Large intestine (tissue), 3 donors: ENCODE measurements around the gene TNRC6B. TPM values are rescaled to one million over a fixed set of nuclear protein-coding genes. Genes with fewer than 3 reads are reported as not detected.

Source experiments
- DNase-seq, 2 donors: peaks; one replicate each; pipeline versions ENCODE4 v3.0.0 to v3.0.0-alpha.2; 2013
- H3K27ac ChIP-seq: one replicate; pipeline ENCODE4 v1.5.1; 2013; ENCODE audit warnings: low read length
- H3K27me3 ChIP-seq: 2 replicates; pipeline ENCODE4 v1.6.1; 2013; ENCODE audit warnings: low read length; ENCODE audit not compliant: control insufficient read depth, insufficient read depth
- H3K36me3 ChIP-seq: 2 replicates; pipeline ENCODE4 v1.6.1; 2013; ENCODE audit warnings: low read length; ENCODE audit not compliant: control insufficient read depth, insufficient read depth
- H3K4me1 ChIP-seq: one replicate; pipeline ENCODE4 v1.6.1; 2013; ENCODE audit warnings: low read length; ENCODE audit not compliant: control insufficient read depth, insufficient read depth
- H3K4me3 ChIP-seq: one replicate; pipeline ENCODE4 v1.5.1; 2013; ENCODE audit warnings: low read length
- H3K9me3 ChIP-seq: one replicate; pipeline ENCODE4 v1.6.1; 2013; ENCODE audit warnings: mild to moderate bottlenecking, low read depth, low read length, moderate library complexity; ENCODE audit not compliant: control insufficient read depth
- WGBS: methylation state at CpG from one replicate; pipeline ENCODE4 v1.1.5; 2013; ENCODE audit warnings: low lambda C conversion rate; ENCODE audit not compliant: insufficient coverage; 5-methylcytosine and 5-hydroxymethylcytosine counted together
- polyA plus RNA-seq: library from polyadenylated mRNA; unstranded; fragments of 120-200 nt; gene quantifications from one replicate; pipeline ENCODE4 v1.2.1, GENCODE V29; 2013

The TNRC6B gene
- polyA plus RNA-seq, 1 donor, result 8.3 TPM

DNA sequence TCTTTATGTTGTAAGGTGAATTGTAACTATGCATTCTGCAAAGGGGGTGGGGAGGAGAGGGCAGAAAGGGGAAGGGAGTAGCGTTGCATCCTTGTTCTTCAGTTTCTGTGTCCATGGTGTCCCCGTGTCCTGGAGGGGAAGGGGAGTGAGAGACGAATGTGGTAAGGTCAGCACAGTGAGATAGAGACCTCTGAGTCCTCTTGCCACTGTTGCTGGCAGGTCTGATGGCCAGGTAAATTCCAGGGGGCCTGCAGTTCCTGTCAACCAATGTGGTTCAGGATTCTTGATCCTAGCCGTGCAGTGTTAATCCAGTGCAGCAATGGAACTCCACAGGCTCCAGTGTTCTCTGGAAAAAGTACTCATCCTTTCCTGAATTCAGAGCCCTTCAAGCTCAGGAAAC, 154.0 kb downstream of the TNRC6B start:
- Histone ChIP-seq H3K4me1 (no peaks in the 10 kb centered on the region), H3K27ac (no peak overlapping the region), H3K36me3 (peaks cover 14% of the 10 kb centered on the region), H3K4me3 (no peak overlapping the region), H3K27me3 (no peaks in the 10 kb centered on the region), H3K9me3 (no peaks in the 10 kb centered on the region)
- DNase-seq, result no peak
- whole genome bisulfite sequencing, result no CpG with 5 or more reads among the region's 4 CpGs

DNA sequence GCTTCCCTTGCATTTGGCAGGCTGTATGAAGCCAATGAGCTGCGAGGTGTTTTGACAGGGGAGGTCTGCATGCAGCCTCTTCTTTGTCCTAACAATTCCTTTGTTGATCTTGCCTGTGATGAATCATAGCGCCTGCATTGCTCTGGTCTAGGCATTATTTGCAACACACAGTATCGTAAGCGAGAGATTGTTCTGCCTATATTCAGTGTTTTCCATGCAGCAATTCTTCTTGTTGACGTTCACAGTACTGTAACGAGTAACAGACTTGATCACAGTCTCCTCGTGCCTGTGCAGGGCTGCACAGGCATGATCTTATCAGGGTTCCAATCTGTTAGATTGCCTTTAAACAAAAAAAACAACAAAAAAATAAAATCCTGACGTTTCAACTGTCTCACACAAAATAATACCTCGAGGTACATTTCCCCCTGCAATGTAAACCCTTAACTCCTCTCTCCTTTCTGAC, 154.6 kb downstream of the TNRC6B start:
- Histone ChIP-seq H3K27me3 (no peaks in the 10 kb centered on the region), H3K27ac (no peak overlapping the region), H3K4me1 (no peaks in the 10 kb centered on the region), H3K9me3 (no peaks in the 10 kb centered on the region), H3K4me3 (no peak overlapping the region), H3K36me3 (peaks cover 14% of the 10 kb centered on the region)
- 83% methylated on average over 4 of the region's 9 CpGs for WGBS
- DNase-seq, result no peak

DNA sequence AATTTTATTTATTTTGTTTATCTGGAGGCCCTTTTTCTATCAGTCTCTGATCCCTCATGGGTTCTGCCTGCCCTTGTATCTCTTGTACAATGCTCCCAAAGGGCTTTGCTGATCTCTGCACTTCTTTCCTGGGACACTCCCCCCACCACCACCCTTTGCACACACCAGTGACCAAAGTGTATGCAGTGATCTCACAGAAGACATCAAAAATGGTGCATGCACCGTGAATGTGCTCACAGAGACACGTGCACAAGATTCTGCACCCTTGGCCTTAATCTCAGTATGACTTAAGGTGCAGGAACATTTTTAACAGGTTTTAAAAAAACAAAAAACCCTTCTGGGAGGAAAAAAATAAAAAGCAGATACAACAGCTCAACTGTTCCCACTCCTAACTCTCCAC, 156.3 kb downstream of the TNRC6B start:
- Histone ChIP-seq H3K4me1 (no peaks in the 10 kb centered on the region), H3K4me3 (no peak overlapping the region), H3K36me3 (peaks cover 14% of the 10 kb centered on the region), H3K27ac (no peak overlapping the region), H3K9me3 (no peaks in the 10 kb centered on the region), H3K27me3 (no peaks in the 10 kb centered on the region)
- WGBS, result no CpG with 5 or more reads among the region's 2 CpGs
- no peak for DNase-seq

DNA sequence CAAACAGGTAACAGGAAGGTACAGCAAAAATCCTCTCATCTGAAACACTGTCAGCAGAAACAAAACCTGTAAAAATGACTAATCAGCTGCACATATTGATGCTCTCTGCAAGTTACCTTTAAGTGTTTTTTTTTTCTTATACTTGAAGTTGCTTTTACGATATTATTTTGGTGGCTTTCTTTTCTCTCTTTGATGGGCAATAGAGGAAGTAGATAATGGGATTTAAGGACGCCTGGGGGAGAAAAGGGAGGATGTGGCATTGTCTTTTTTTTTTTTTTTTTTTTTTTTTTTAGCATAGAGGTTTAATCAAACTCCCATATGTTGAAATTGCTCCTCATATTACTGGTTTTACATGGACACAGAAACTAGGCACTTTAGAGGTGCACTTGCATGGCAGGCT, 157.2 kb downstream of the TNRC6B start:
- H3K36me3 ChIP-seq, result peaks cover 11% of the 10 kb centered on the region
- 100% methylated on average over 1 of the region's 2 CpGs for WGBS
- no peak overlapping the region for H3K4me3 ChIP-seq
- H3K27me3 ChIP-seq, result no peaks in the 10 kb centered on the region
- H3K27ac ChIP-seq, result no peak overlapping the region
- no peak for DNase-seq
- H3K9me3 ChIP-seq, result no peaks in the 10 kb centered on the region
- H3K4me1 ChIP-seq, result no peaks in the 10 kb centered on the region

DNA sequence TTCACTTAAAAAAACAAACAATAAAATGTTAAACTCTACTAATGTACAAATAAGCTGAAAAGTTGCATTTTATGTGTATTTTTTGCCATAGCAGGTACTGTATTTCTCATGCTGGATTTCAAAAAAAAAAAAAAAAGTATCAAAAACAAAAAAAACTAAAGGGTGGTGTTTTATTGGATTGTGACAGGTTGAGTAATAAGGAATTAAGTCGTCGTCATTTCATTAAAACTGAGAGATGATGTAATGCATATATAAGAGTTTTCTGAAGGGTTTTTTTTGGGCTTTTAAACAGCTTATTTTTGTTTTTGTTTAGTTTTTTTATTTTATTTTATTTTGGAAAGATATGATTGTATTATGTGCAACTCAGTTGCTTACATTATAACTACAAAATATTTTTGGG, 157.6 kb downstream of the TNRC6B start:
- DNase-seq, result no peak
- H3K27ac ChIP-seq, result no peak overlapping the region
- H3K4me1 ChIP-seq, result no peaks in the 10 kb centered on the region
- no peaks in the 10 kb centered on the region for H3K9me3 ChIP-seq
- WGBS, result 88% methylated on average over 2 of the region's 2 CpGs
- H3K4me3 ChIP-seq, result no peak overlapping the region
- peaks cover 8% of the 10 kb centered on the region for H3K36me3 ChIP-seq
- no peaks in the 10 kb centered on the region for H3K27me3 ChIP-seq

DNA sequence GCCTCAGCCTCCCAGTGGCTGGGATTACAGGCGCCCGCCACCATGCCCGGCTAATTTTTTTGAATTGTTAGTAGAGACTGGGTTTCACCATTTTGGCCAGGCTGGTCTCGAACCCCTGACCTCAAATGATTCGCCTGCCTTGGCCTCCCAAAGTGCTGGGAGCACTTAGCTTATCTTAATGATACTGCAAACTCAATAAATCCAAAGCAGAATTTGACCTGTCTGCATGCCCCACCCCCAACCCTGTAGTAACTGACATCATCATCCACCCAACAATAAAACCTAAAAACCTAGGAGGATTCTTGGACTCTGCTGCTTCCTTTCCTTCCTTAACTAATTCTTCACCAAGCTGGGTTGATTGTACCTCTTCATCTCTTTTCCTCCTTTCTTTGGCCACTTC, 162.3 kb downstream of the TNRC6B start:
- Histone ChIP-seq H3K36me3 (no peaks in the 10 kb centered on the region), H3K4me3 (no peak overlapping the region), H3K9me3 (no peaks in the 10 kb centered on the region), H3K27ac (no peak overlapping the region), H3K27me3 (no peaks in the 10 kb centered on the region), H3K4me1 (no peaks in the 10 kb centered on the region)
- no CpG with 5 or more reads among the region's 5 CpGs for WGBS
- DNase-seq, result peak; percentile 19 to 48

DNA sequence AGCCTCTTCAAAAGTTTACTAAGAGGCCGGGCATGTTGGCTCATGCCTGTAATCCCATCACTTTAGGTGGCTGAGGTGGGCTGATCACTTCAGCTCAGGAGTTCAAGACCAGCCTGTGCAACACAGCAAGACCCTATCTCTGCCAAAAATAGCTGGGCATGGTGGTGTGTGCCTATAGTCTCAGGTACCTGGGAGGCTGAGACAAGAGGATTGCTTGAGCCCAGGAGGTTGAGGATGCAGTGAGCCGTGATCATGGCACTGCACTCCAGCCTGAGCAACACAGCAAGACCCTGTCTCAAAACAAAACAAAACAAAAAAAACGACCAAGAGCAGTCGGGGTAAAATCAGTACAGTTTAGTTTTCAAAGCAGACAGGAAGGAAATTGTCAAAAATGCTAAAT, 163.9 kb downstream of the TNRC6B start:
- Histone ChIP-seq H3K36me3 (no peaks in the 10 kb centered on the region), H3K27me3 (no peaks in the 10 kb centered on the region), H3K27ac (no peak overlapping the region), H3K4me1 (peaks cover 5% of the 10 kb centered on the region), H3K4me3 (no peak overlapping the region), H3K9me3 (no peaks in the 10 kb centered on the region)
- DNase-seq, result no peak
- 77% methylated on average over 2 of the region's 4 CpGs for WGBS

DNA sequence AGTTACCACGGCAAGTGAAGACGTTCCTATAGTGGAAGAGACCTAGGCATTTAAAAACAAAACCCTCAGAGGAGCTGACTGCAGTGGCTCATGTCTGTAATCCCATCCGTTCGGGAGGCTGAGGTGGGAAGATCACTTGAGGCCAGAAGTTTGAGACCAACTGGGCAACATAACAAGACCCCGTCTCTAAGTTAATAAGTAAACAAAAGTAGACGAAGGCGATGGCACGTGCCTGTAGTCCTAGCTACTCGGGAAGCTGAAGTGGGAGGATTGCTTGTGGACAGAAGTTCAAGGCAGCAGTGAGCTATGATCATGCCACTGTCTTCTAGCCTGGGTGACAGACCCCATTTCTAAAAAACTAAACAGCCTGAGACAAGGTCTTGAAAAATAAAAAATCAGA, 164.8 kb downstream of the TNRC6B start:
- Histone ChIP-seq H3K27ac (no peak overlapping the region), H3K4me3 (no peak overlapping the region), H3K36me3 (no peaks in the 10 kb centered on the region), H3K27me3 (no peaks in the 10 kb centered on the region), H3K4me1 (peaks cover 7% of the 10 kb centered on the region), H3K9me3 (no peaks in the 10 kb centered on the region)
- 36% methylated on average over 2 of the region's 9 CpGs for WGBS
- DNase-seq, result no peak

DNA sequence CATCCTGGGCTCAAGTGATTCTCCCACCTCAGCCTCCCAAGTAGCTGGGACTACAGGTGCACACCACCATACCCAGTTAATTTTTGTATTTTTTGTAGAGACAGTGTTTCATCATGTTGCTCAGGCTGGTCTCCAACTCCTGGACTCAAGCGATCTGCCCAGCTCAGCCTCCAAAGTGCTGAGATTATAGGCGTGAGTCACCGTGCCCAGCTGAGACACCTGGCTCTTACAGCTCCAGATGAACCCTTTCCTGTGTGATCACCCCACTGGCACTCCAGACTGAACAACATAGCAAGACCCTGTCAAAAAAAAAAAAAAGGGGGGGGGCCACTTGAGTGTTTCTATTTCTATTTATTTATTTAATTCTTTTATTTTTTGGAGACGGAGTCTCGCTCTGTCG, 167.5 kb downstream of the TNRC6B start:
- no peaks in the 10 kb centered on the region for H3K9me3 ChIP-seq
- peak overlapping the region; percentile 86 for H3K4me3 ChIP-seq
- no peaks in the 10 kb centered on the region for H3K27me3 ChIP-seq
- no peak overlapping the region for H3K27ac ChIP-seq
- no CpG with 5 or more reads among the region's 6 CpGs for WGBS
- H3K36me3 ChIP-seq, result peaks cover 14% of the 10 kb centered on the region
- peaks cover 13% of the 10 kb centered on the region for H3K4me1 ChIP-seq
- DNase-seq, result no peak

DNA sequence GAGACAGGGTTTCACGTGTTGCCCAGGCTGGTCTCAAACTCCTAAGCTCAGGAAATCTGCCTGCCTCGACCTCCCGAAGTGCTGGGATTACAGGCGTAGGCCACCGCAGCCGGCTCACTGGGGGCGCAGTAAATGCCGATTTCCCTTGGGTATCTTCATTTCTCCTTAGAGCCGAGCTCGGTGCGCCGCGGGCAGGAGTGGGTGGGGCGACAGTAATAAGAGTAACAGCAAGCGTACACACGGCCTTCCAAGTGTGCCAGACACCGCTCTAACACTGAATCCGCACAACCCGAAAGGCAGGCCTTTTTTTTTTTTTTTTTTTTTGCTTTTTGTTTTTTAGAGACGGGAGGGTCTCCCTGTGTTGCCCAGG, 168.1 kb downstream of the TNRC6B start:
- Histone ChIP-seq H3K36me3 (peaks cover 20% of the 10 kb centered on the region), H3K9me3 (no peaks in the 10 kb centered on the region), H3K27ac (peak overlapping the region; percentile 89), H3K4me1 (peaks cover 13% of the 10 kb centered on the region), H3K4me3 (peak overlapping the region; percentile 86), H3K27me3 (no peaks in the 10 kb centered on the region)
- no CpG with 5 or more reads among the region's 20 CpGs for WGBS
- DNase-seq, result peak in 1 of 2 donors; percentile 10

GRCh38 chr22:40346185-40347118, 168.7 kb downstream of the TNRC6B start, which contains the start of gene ADSL:
Gene ADSL (plus strand): TSS chr22:40346500. CDS start chr22:40346559, 59 bp downstream.
- Histone ChIP-seq H3K9me3 (no peaks in the 10 kb centered on the region), H3K4me1 (peaks cover 13% of the 10 kb centered on the region)
- WGBS, result no CpG with 5 or more reads among the region's 65 CpGs

More at GRCh38 chr22:40346185-40347118, 168.7 kb downstream of the TNRC6B start, which contains the start of gene ADSL:
- Histone ChIP-seq H3K36me3 (peaks cover 24% of the 10 kb centered on the region), H3K27me3 (no peaks in the 10 kb centered on the region), H3K27ac (peak within 1 kb of the TSS; percentile 89), H3K4me3 (peak within 1 kb of the TSS; percentile 86)
- DNase-seq, result peak; percentile 85 to 94
